Nephron (organoid): Measurements from ENCODE around the gene SSPN.

Source experiments
- H3K27ac Mint-ChIP-seq, 3 experiments: 2 replicates each; pipeline ENCODE4 v1.8.0; 2020; ENCODE audit warnings: mixed read lengths in 3 of 3, mild to moderate bottlenecking in 2 of 3, moderate library complexity in 1 of 3
- H3K27me3 Mint-ChIP-seq: 2 replicates; pipeline ENCODE4 v1.8.0; 2021; ENCODE audit warnings: low read depth, mild to moderate bottlenecking, moderate library complexity, mixed read lengths
- H3K36me3 Mint-ChIP-seq: 2 replicates; pipeline ENCODE4 v1.8.0; 2020; ENCODE audit warnings: low read depth, mixed read lengths
- H3K4me1 Mint-ChIP-seq: 2 replicates; pipeline ENCODE4 v1.8.0; 2020; ENCODE audit warnings: mixed read lengths
- H3K4me3 Mint-ChIP-seq, 3 experiments: 2 replicates each; pipeline ENCODE4 v1.8.0; 2020; ENCODE audit warnings: mild to moderate bottlenecking in 3 of 3, mixed read lengths in 3 of 3, moderate library complexity in 2 of 3
- H3K9me3 Mint-ChIP-seq: 2 replicates; pipeline ENCODE4 v1.8.0; 2020; ENCODE audit warnings: mixed read lengths
- CTCF ChIP-seq, 3 experiments: fragments of 200-600 bp; sonication (generic); IDR thresholded peaks; one replicate each; pipeline ENCODE4 v1.5.0; 2021; ENCODE audit warnings: antibody characterized with exemption in 3 of 3; ENCODE audit not compliant: unreplicated experiment in 3 of 3

Gene SSPN

GRCh38 chr12:26250801-26251200, 55.4 kb downstream of the SSPN start:
- Mint-ChIP-seq H3K4me3 (no peak overlapping the region), H3K4me1 (no peaks in the 10 kb centered on the region)
- no peak for TF ChIP-seq CTCF (IDR thresholded peaks at IDR 0.05; ENCODE audit: unreplicated experiment in 3 of 3)

DNA sequence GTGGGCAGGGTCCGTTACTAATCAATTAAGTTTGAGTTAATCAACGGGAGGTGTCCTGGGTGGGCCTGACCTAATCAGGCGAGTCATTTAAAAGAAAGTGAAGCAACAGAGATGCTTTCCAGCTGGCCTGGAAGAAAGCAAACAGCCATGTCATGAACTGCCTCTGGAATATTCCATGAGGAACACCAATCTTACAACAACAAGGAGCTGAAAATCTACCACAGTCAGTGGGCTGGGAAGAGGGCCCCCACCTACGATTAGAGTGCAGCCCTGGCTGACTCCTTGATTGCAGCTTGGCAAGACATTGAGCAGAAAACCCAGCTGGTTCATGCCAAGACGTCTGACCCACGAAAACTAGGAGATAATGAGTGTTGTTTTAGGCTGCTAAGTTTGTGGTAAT, 56.2 kb downstream of the SSPN start:
- no peak for TF ChIP-seq CTCF (IDR thresholded peaks at IDR 0.05; ENCODE audit: unreplicated experiment in 3 of 3)
- peak overlapping the region in 1 of 3 experiments; percentile 55 for H3K27ac Mint-ChIP-seq
- no peaks in the 10 kb centered on the region for H3K4me1 Mint-ChIP-seq

More at GRCh38 chr12:26250801-26251200, 55.4 kb downstream of the SSPN start:
- Mint-ChIP-seq H3K27me3 (no peaks in the 10 kb centered on the region), H3K9me3 (peaks cover 13% of the 10 kb centered on the region), H3K27ac (no peak overlapping the region), H3K36me3 (no peaks in the 10 kb centered on the region)

DNA sequence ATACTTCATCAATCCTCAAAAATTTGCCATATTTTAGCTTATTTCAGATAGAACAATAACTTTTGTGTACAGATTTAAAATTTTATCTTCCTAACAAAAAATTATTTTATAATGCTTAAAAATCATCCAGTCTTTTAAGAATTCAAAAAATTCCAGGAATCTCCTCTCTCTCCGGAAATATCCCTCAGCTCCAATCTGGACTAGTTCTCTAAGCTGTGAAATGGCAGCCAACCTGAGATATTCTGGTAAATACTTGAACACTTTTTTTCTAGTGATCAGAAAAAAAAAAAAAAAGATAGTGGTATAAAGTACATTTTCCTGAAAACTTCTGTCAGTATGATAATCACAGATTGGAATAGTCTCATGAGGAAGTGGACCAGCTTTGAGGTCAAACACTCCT, 57.6 kb downstream of the SSPN start:
- Mint-ChIP-seq H3K27me3 (peaks cover 9% of the 10 kb centered on the region), H3K4me1 (no peaks in the 10 kb centered on the region), H3K9me3 (peaks cover 28% of the 10 kb centered on the region), H3K27ac (no peak overlapping the region), H3K4me3 (no peak overlapping the region), H3K36me3 (no peaks in the 10 kb centered on the region)
- no peak for TF ChIP-seq CTCF (IDR thresholded peaks at IDR 0.05; ENCODE audit: unreplicated experiment in 3 of 3)

More for the DNA sequence above, 56.2 kb downstream of the SSPN start:
- Mint-ChIP-seq H3K27me3 (peaks cover 5% of the 10 kb centered on the region), H3K4me3 (no peak overlapping the region), H3K9me3 (peaks cover 18% of the 10 kb centered on the region), H3K36me3 (no peaks in the 10 kb centered on the region)

GRCh38 chr12:26255893-26256645, 60.7 kb downstream of the SSPN start:
- TF ChIP-seq CTCF (IDR thresholded peaks at IDR 0.05; ENCODE audit: unreplicated experiment in 3 of 3) = no peak
- H3K27me3 Mint-ChIP-seq = peaks cover 12% of the 10 kb centered on the region

GRCh38 chr12:26264215-26264838, 69.0 kb downstream of the SSPN start:
- no peak overlapping the region for H3K27ac Mint-ChIP-seq
- no peaks in the 10 kb centered on the region for H3K36me3 Mint-ChIP-seq
- no peak overlapping the region for H3K4me3 Mint-ChIP-seq
- peaks cover 18% of the 10 kb centered on the region for H3K9me3 Mint-ChIP-seq
- TF ChIP-seq CTCF (IDR thresholded peaks at IDR 0.05; ENCODE audit: unreplicated experiment in 3 of 3) = no peak
- peaks cover 5% of the 10 kb centered on the region for H3K4me1 Mint-ChIP-seq
- no peaks in the 10 kb centered on the region for H3K27me3 Mint-ChIP-seq

More at GRCh38 chr12:26255893-26256645, 60.7 kb downstream of the SSPN start:
- Mint-ChIP-seq H3K4me1 (no peaks in the 10 kb centered on the region), H3K9me3 (peaks cover 41% of the 10 kb centered on the region), H3K4me3 (no peak overlapping the region), H3K36me3 (no peaks in the 10 kb centered on the region), H3K27ac (no peak overlapping the region)
